HK-2 (cell line): ENCODE results near the gene KIZ.
"Not testable (repeated sequence)": the region's sequence is repeated elsewhere in the genome, so short reads cannot be mapped to it uniquely, and the experiment has no call there.

ENCODE experiments used
- DNase-seq: peaks from one replicate; pipeline ENCODE4 v3.0.0-alpha.2; 2018; ENCODE audit not compliant: unreplicated experiment

Gene KIZ

GRCh38 chr20:21137078-21137477 is 11.2 kb downstream of the KIZ start:
- no peak for DNase-seq

- DNase-seq: no peak
Measured at GRCh38 chr20:21139881-21140566, 14.1 kb downstream of the KIZ start.

- DNase-seq: no peak
Measured at GRCh38 chr20:21141825-21142224, 15.9 kb downstream of the KIZ start.

GRCh38 chr20:21143194-21143890 is 17.5 kb downstream of the KIZ start:
- DNase-seq: no peak

- no peak for DNase-seq
Measured at GRCh38 chr20:21145424-21145823, 19.5 kb downstream of the KIZ start.

- DNase-seq: no peak
Measured at GRCh38 chr20:21146215-21146614, 20.3 kb downstream of the KIZ start.

- DNase-seq: no peak
Measured at GRCh38 chr20:21147593-21147992, 21.7 kb downstream of the KIZ start.

GRCh38 chr20:21149344-21149743 is 23.5 kb downstream of the KIZ start:
- no peak for DNase-seq

GRCh38 chr20:21151791-21152190 is 25.9 kb downstream of the KIZ start:
- no peak for DNase-seq

GRCh38 chr20:21154692-21155091 is 28.8 kb downstream of the KIZ start:
- DNase-seq: no peak

GRCh38 chr20:21155268-21155667 is 29.4 kb downstream of the KIZ start:
- no peak for DNase-seq

GRCh38 chr20:21156266-21156665 is 30.4 kb downstream of the KIZ start:
- no peak for DNase-seq

- DNase-seq: no peak
Measured at GRCh38 chr20:21157006-21157405, 31.1 kb downstream of the KIZ start.

GRCh38 chr20:21159658-21160380 is 33.9 kb downstream of the KIZ start:
- no peak for DNase-seq

GRCh38 chr20:21161926-21162325 is 36.0 kb downstream of the KIZ start:
- DNase-seq: no peak

GRCh38 chr20:21162631-21163030 is 36.7 kb downstream of the KIZ start:
- DNase-seq: no peak

- no peak for DNase-seq
Measured at GRCh38 chr20:21166801-21167200, 40.9 kb downstream of the KIZ start.

- DNase-seq: no peak
Measured at GRCh38 chr20:21167261-21167660, 41.4 kb downstream of the KIZ start.

- DNase-seq: not testable (repeated sequence)
Measured at GRCh38 chr20:21168061-21168460, 42.2 kb downstream of the KIZ start.

- DNase-seq: no peak
Measured at GRCh38 chr20:21172626-21173025, 46.7 kb downstream of the KIZ start.

- DNase-seq: no peak
Measured at GRCh38 chr20:21173485-21173884, 47.6 kb downstream of the KIZ start.

- no peak for DNase-seq
Measured at GRCh38 chr20:21174516-21175239, 48.8 kb downstream of the KIZ start.
